ENCODE measurements around the gene TMEM125.

Gene TMEM125

GRCh38 chr1:43246466-43247213 lies 23.1 kb upstream of the TMEM125 start:
- DNase-seq = no peak

- no peak for DNase-seq
Observed at GRCh38 chr1:43247256-43247921, 22.4 kb upstream of the TMEM125 start.

GRCh38 chr1:43250351-43250761 lies 19.4 kb upstream of the TMEM125 start:
- no peak for DNase-seq

DNA sequence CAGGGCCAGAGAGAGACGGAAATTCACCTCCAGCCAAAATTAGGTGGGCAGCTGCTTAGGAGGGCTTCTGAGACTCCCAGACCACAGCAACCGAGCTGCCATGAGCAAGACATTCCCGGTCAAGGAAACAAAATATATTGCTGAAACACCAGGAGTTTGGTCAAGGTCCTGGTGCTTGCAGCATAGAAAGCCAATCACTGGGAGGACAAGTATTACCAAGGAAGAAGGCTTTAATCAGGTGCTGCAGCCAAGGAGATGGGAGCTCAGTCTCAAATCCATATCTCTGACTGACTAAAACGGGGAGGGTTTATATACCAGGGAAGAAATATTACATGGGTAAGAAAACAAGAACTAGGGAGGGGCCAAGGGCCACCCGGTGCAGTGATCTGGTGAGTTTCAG lies 18.8 kb upstream of the TMEM125 start:
- DNase-seq = no peak

GRCh38 chr1:43252225-43252624 lies 17.6 kb upstream of the TMEM125 start:
- no peak for DNase-seq

GRCh38 chr1:43253173-43253572 lies 16.6 kb upstream of the TMEM125 start:
- DNase-seq = no peak

GRCh38 chr1:43253876-43254275 lies 15.9 kb upstream of the TMEM125 start:
- DNase-seq = no peak

- DNase-seq = peak in 1 of 56 donors; percentile 10
Observed at GRCh38 chr1:43255438-43256210, 14.2 kb upstream of the TMEM125 start.

- no peak for DNase-seq
Observed at GRCh38 chr1:43256675-43257570, 12.9 kb upstream of the TMEM125 start.

DNA sequence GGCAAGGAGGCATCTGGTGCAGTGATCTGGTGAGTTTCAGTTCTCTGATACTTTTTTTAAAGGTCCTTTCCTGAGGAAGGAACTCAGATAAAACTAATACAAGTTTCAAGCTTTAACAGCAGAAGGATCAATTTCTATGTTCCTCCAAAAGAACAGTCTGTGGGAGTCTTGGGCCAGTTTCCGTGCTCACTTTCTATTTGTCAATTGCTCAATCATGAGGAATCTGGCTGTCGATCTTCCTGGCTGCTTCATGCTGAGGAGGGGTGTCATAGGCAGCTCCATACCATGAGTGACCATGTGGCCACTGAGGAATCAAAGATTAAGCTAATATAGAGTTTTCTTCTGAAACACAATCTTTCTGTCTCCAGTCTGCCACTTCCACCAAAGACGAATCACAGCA lies 11.4 kb upstream of the TMEM125 start:
- DNase-seq = no peak

GRCh38 chr1:43265431-43265830 lies 4.4 kb upstream of the TMEM125 start:
- DNase-seq = no peak

DNA sequence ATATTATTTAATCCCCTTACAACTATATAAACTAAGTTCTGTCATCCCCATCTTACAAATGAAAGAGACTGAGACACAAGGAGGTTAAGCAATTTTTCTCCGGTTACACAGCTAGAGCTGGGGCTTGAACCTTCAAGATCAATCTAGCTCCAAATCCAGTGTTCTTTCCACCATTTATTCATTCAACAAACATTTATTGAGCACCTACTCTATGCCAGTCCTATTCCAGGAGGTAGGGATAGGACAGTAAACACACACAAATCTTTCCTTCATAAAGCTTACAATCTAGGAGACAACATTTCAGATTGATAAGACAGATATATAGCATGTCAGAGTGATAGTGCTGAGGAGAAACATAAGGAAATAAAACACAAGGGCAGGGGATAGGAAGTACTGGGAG lies 2.9 kb upstream of the TMEM125 start:
- DNase-seq = no peak

DNA sequence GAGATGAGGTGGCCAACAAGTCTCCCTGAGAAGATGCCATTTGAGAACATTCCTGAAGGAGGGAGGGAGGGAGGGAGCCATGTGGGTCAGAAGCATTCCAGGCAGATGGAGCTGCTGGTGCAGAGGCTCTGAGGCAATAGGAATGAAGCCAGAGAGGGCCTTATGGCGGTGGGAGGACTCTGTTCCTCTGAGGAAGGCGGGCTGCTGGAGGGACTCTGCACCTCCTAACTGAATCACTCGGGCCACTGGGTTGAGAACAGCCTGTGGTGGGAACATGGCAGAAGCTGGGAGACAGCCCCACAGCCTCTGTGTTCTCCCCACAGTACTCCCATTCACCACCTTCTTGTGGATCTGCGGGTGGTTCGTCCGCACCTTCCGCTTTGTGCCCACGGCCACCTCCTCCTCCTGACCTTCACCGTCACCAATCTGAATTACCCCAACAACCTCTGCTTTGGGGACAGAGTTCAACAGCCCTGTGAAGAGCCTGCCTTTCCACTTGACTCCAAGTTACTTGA lies 2.4 kb upstream of the TMEM125 start:
- no peak for DNase-seq

DNA sequence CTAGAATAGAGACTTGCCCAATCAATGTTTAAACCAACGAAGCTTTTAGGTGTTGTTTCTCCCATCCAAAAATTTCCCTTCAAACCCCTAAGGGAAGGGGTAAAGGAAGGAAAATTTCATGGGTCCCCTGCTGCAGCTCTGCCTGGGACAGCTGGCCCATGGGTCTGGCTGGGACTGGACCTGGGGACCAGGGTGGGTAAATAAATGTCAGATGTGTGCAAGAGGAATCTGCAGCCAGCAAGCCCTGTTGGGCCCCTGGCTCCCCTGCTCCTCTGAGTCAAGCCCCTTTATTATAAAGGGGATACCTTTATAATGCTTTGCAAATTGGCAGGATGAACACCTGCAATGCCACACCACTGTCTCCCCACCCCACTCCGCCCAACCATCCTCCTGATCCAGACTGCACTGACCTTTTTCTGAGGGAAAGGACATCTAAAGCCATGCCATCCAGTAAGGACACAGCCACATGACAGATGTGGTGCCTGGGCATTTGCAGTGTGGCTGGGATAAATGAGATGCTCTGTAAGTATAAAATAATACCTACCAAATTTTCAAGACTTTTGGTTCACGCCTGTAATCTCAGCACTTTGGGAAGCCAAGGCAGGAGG lies 1.9 kb upstream of the TMEM125 start:
- no peak for DNase-seq

DNA sequence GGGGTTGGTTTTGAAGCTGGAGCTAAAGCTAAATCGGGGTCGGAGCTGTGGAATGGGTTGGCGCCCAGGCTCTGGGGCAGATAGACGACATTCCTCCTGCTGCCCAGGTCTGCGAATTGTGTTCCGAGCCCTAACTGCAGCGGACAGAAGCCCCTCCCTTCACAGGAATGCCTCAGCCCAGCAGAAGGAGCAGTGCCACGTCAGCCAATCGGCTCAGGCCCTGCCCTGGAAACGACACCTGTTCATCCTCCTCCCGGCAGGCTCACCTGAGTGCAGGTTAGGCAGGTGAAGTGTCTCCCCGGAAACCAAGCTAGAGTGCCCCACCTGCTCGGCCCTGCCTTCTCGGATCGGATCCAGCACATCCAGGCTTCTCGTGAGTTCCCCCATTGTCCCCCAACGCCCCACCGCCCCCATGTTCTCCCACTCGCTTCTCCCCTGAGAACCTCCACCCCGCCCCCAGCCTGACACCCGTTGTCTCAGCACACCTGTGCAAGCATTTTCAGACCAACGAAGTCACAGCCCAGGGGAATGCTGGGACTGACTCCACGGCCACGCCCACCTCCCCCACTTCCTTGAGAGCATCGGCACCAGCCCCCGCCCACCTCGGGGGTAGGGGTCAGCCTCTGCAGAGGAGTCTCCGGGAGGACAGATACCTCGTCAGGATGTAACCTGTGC lies 775 bp downstream of the TMEM125 start:
- DNase-seq = peak in 1 of 56 donors; percentile 22

DNA sequence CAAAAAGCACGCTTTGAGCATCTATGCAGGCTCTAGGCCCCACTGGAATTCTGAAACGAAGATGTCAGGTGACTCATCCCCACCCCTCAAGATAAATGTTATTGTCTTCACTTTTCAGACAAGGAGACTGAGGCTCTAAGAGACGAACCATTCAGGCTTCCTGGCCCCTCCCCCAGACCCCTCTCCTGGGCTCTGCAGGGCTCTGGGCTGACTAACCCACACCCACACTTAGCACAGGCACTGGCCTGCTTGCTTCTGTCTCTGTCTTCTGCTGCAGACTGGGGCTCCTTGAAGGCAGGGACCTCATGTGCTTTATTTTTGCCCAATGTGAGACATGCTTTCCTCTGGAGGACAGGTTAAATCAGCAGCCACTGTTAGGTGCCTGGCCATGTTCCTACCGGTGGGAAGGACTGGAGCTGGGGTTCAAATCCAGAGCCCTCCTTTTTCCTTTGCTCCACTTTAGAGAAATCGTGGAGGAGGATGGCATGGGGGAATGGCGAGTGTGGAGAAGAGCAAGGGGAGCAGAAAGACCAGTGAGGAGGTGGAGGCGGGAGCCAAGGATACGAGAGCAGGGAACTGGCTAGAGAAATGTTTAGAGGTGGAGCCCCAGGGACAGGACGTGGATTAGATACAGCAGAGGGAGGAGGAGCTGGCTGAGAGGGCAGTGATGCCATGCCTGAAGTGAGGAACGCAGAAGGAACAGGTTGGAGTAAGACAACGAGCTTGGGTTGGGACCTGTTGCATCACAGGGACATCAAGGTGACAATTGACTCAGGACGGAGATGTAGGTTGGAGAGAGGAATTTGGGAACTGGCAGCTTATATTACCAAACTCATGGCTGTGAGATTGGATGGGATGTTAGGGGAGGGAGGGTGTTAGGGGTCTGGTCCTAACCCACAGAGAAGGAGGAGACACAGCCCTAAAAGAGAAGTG lies 1.7 kb downstream of the TMEM125 start:
- DNase-seq = peak in 2 of 56 donors; percentile 45 to 54

DNA sequence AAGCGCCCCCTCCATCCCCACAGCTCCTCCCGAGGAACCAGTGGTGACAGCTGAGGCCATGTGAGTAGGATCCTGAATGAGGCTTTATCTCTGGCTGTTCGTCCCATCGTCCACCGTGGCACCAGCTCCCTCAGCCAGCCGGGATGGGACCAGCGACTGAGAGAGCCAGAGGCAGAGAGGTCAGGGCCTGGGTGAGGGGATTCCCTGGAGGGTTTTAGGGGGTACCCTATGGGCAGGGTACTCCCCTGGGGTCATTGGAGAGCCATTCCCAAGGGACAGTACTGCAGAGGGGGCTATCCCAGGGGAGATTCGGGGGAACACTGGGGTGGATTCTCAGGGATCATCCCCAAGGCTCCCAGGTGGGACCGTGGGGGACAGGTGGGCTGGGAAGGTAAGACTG lies 2.4 kb downstream of the TMEM125 start:
- peak in 49 of 56 donors; percentile 20 to 84 (median 63) for DNase-seq
